ENCODE results near the gene ACTL8. TPM values are rescaled to one million over a fixed set of nuclear protein-coding genes. Genes with fewer than 3 reads are reported as not detected.
"Not testable (repeated sequence)": the region's sequence is repeated elsewhere in the genome, so short reads cannot be mapped to it uniquely, and the experiment has no call there.

The ACTL8 gene
- total RNA-seq, 1 donor from 2014 or later, result not detected

DNA sequence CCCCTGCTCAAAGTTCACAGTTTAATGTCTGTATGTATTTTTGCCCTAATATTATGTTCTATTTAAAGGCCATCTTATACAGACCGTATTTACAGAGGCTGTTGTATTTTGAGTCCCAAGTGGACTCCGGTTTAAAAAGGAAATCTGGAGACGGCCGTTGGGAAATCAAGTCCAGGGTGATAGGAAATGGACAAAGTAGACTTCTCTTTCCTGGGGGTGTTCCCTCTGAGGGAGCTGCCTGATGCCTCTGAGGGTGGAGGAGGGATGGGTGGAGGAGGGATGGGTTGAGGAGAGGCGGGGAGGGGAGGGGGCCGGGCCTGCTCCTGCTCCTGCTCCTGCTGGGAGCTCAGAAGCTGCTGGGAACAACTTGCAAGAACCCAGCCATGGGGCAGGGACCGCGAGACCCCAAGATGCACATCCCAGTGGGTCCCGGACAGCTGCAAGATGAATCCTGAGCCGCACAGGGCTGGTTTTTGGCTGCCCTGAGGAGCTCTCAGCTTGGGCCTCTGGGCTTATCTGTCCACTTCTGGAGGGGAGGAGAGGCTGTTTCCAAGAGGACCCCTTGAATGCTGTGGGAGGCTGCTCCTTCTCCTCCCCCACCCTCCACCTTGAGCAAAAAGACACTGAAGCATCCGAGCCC, 12.0 kb upstream of the ACTL8 start:
- TF ChIP-seq, protein P1, sequence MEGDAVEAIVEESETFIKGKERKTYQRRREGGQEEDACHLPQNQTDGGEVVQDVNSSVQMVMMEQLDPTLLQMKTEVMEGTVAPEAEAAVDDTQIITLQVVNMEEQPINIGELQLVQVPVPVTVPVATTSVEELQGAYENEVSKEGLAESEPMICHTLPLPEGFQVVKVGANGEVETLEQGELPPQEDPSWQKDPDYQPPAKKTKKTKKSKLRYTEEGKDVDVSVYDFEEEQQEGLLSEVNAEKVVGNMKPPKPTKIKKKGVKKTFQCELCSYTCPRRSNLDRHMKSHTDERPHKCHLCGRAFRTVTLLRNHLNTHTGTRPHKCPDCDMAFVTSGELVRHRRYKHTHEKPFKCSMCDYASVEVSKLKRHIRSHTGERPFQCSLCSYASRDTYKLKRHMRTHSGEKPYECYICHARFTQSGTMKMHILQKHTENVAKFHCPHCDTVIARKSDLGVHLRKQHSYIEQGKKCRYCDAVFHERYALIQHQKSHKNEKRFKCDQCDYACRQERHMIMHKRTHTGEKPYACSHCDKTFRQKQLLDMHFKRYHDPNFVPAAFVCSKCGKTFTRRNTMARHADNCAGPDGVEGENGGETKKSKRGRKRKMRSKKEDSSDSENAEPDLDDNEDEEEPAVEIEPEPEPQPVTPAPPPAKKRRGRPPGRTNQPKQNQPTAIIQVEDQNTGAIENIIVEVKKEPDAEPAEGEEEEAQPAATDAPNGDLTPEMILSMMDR (IDR thresholded peaks at IDR 0.05; ENCODE audit: unreplicated experiment), result no peak
- peaks cover 34% of the 10 kb centered on the region for H3K27me3 Mint-ChIP-seq (ENCODE audit: low read depth)
- no peaks in the 10 kb centered on the region for H3K9me3 Mint-ChIP-seq
- H3K4me1 Mint-ChIP-seq, result peaks cover 20% of the 10 kb centered on the region
- no peak overlapping the region for H3K4me3 Mint-ChIP-seq
- peak overlapping the region; percentile 64 for H3K27ac Mint-ChIP-seq
- no peaks in the 10 kb centered on the region for H3K36me3 Mint-ChIP-seq
- no peak for DNase-seq (ENCODE audit: low spot score in 2 of 2, unreplicated experiment in 2 of 2)

DNA sequence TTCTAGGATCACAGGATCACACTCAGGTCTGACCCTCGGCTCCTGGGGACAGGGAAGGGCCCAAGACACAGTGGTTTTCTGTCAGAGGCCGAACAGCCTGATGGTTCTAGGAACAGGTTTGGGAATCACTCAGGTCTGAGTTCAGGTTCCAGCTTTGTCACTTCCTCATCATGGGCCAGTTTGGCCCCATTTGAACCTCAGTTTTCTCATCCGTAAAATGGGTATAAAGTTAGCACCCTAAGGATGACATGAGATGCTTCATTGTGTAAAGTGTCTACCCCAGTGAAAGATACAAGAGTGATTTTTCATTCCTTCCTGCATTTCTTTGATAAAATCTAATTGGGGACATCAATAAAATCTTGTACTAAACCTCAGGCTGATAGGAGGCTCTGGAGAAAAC, 11.2 kb upstream of the ACTL8 start:
- no peak overlapping the region for H3K27ac Mint-ChIP-seq
- peaks cover 20% of the 10 kb centered on the region for H3K4me1 Mint-ChIP-seq
- peaks cover 31% of the 10 kb centered on the region for H3K27me3 Mint-ChIP-seq (ENCODE audit: low read depth)
- H3K4me3 Mint-ChIP-seq, result no peak overlapping the region
- TF ChIP-seq, protein P1 (IDR thresholded peaks at IDR 0.05; ENCODE audit: unreplicated experiment), result no peak
- H3K36me3 Mint-ChIP-seq, result no peaks in the 10 kb centered on the region
- DNase-seq (ENCODE audit: low spot score in 2 of 2, unreplicated experiment in 2 of 2), result no peak
- H3K9me3 Mint-ChIP-seq, result no peaks in the 10 kb centered on the region

DNA sequence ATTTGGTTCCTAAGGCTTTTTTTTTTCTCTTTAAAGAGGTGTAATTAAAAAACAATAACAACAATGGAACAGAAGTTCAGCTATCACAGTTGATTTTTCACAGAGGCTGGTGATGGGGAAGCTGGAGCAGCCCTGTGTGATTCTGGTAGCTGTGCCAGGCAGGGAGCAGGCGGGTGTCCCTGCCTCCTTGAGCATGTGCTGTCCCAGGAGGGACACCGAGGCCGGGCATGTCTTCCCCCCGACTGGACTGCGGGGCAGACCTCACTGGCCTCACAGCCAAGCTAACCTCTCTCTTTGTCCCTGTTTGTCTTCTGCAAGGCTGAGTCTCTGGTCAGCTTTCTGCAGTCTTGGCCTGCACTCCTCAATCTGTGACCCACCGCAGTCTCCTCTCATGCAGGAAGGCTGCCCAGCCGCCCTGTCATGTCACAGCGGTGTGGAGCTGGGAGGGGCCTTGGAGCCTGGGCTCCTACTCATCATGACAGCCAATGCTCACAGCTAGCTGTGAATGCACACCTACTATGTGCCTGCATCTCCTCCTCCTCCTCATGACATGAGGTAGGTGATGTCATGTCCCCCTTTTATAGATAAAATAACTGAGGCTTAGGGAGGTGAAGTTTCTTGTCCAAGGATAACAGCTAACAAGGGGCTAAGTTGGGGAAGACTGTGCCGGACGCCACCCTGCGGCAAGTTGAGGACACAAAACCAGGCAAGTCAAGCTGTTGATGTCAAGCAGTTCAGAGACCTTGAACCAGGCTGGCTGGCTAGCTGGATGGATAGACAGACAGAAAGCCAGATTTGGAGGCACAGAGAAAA, 10.3 kb upstream of the ACTL8 start:
- TF ChIP-seq, protein P1 (IDR thresholded peaks at IDR 0.05; ENCODE audit: unreplicated experiment), result no peak
- DNase-seq (ENCODE audit: low spot score in 2 of 2, unreplicated experiment in 2 of 2), result no peak
- H3K27ac Mint-ChIP-seq, result no peak overlapping the region
- H3K9me3 Mint-ChIP-seq, result no peaks in the 10 kb centered on the region
- H3K27me3 Mint-ChIP-seq (ENCODE audit: low read depth), result peaks cover 29% of the 10 kb centered on the region
- H3K4me3 Mint-ChIP-seq, result no peak overlapping the region
- peaks cover 20% of the 10 kb centered on the region for H3K4me1 Mint-ChIP-seq
- H3K36me3 Mint-ChIP-seq, result no peaks in the 10 kb centered on the region

DNA sequence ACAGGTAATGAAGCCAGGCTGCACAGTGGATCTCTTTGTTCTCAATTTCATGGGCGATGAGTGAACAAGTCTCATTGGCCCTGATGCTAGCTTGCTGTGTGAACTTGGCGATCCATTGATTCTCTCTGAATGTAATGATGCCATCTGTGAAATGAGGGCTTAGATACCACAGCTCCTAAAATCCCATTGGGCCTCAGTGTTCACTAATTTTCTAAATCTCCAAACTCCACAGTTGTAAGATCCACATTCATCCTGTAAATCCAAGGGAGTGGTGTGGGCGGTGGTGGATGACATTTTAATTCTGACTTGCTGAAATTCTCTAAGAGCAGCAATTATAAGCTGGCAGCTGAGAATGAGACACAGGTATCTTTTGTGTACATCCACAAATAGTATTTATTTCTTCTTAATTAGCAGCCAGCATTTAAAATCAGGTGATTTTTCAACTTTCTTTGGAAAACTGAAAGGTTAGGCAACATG, 9.6 kb upstream of the ACTL8 start:
- Mint-ChIP-seq H3K4me1 (peaks cover 20% of the 10 kb centered on the region), H3K4me3 (no peak overlapping the region), H3K9me3 (no peaks in the 10 kb centered on the region), H3K27me3 (ENCODE audit: low read depth) (peaks cover 23% of the 10 kb centered on the region), H3K36me3 (no peaks in the 10 kb centered on the region), H3K27ac (no peak overlapping the region)
- no peak for DNase-seq (ENCODE audit: low spot score in 2 of 2, unreplicated experiment in 2 of 2)
- TF ChIP-seq, protein P1 (IDR thresholded peaks at IDR 0.05; ENCODE audit: unreplicated experiment), result no peak

DNA sequence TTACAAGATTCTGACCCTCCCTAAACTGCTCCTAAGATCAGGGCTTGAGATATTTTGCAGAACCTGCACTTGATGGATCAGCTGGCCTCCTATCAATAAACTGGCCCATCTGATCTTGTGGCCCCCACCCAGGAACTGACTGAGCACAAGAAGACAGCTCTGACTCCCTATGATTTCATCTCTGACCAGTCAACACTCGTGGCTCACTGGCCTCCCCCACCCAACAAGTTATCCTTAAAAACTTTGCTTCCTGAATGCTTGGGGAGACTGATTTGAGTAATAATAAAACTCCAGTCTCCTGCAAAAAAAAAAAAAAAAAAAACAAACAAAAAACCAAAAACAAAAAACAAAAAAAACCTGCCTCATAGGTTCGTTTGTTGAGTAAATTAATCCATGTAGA, 8.9 kb upstream of the ACTL8 start:
- not testable (repeated sequence) for H3K36me3 Mint-ChIP-seq; DNase-seq (ENCODE audit: low spot score in 2 of 2, unreplicated experiment in 2 of 2); H3K4me3 Mint-ChIP-seq; H3K9me3 Mint-ChIP-seq; H3K27ac Mint-ChIP-seq
- Mint-ChIP-seq H3K4me1 (peaks cover 20% of the 10 kb centered on the region), H3K27me3 (ENCODE audit: low read depth) (peaks cover 17% of the 10 kb centered on the region)

DNA sequence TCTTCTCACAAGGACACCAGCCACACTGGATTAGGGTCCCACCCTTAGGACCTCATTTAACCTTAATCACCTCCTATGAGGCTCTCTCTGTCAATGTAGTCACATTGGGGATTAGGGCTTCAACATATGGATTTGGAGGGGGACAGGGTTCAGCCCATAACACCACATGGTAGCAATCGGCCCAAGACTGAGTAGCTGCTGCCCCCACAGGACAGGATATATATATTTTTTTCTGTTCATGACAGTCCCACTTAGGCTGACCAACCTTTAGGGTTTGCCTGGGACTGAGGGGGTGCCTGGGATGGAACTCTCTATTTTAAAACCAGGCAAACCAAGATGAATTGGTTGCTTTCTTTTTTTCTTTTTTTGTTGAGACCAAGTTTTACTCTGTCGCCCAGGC, 8.2 kb upstream of the ACTL8 start:
- Mint-ChIP-seq H3K9me3 (no peaks in the 10 kb centered on the region), H3K4me3 (no peak overlapping the region), H3K27ac (no peak overlapping the region), H3K36me3 (no peaks in the 10 kb centered on the region), H3K4me1 (peaks cover 20% of the 10 kb centered on the region), H3K27me3 (ENCODE audit: low read depth) (peaks cover 15% of the 10 kb centered on the region)
- TF ChIP-seq, protein P1 (IDR thresholded peaks at IDR 0.05; ENCODE audit: unreplicated experiment), result no peak
- DNase-seq (ENCODE audit: low spot score in 2 of 2, unreplicated experiment in 2 of 2), result no peak

All from mesothelial cell of epicardium (in vitro differentiated cells).